Liver (tissue), 9 donors: ENCODE measurements around the gene DIAPH3. TPM values are rescaled to one million over a fixed set of nuclear protein-coding genes. Genes with fewer than 3 reads are reported as not detected.

Source experiments
- DNase-seq: peaks from one replicate; pipeline ENCODE4 v3.0.0-alpha.2; 2017; ENCODE audit warnings: low spot score
- H3K27ac ChIP-seq, 2 donors: one replicate each; pipeline ENCODE4 v1.7.0; 2013; ENCODE audit warnings: inconsistent platforms in 2 of 2, low read length in 2 of 2, control low read depth in 1 of 2, low read depth in 1 of 2, mild to moderate bottlenecking in 1 of 2
- H3K27me3 ChIP-seq, 4 donors: one replicate each; pipeline versions ENCODE4 v1.6.1 to v1.7.0; 2013; ENCODE audit warnings: low read length in 3 of 4, inconsistent platforms in 1 of 4, mild to moderate bottlenecking in 1 of 4, moderate library complexity in 1 of 4; ENCODE audit not compliant: control insufficient read depth in 4 of 4, insufficient read depth in 4 of 4
- H3K36me3 ChIP-seq, 4 donors: one replicate each; pipeline versions ENCODE4 v1.6.1 to v1.7.0; 2013; ENCODE audit warnings: low read length in 3 of 4, mild to moderate bottlenecking in 3 of 4, low read depth in 1 of 4, moderate library complexity in 1 of 4; ENCODE audit not compliant: control insufficient read depth in 4 of 4, insufficient read depth in 3 of 4
- H3K4me1 ChIP-seq, 4 donors: one replicate each; pipeline versions ENCODE4 v1.6.1 to v1.7.0; 2013; ENCODE audit warnings: low read length in 3 of 4, mild to moderate bottlenecking in 3 of 4, moderate library complexity in 1 of 4; ENCODE audit not compliant: control insufficient read depth in 4 of 4, insufficient read depth in 4 of 4
- H3K4me3 ChIP-seq, 3 donors: one replicate each; pipeline versions ENCODE4 v1.6.1 to v1.7.0; 2013; ENCODE audit warnings: low read length in 3 of 3, control low read depth in 1 of 3, low read depth in 1 of 3, mild to moderate bottlenecking in 1 of 3
- H3K9ac ChIP-seq, 2 donors: one replicate each; pipeline ENCODE4 v1.7.0; 2013; ENCODE audit warnings: low read length in 2 of 2, mild to moderate bottlenecking in 2 of 2, moderate library complexity in 2 of 2, control low read depth in 1 of 2, low read depth in 1 of 2
- H3K9me3 ChIP-seq, 4 donors: one replicate each; pipeline versions ENCODE4 v1.6.1 to v1.7.0; 2013; ENCODE audit warnings: low read length in 3 of 4; ENCODE audit not compliant: control insufficient read depth in 4 of 4
- FOXA2 ChIP-seq: IDR thresholded peaks from 2 replicates; pipeline ENCODE4 v1.6.1; 2016; ENCODE audit warnings: antibody characterized with exemption
- GABPA ChIP-seq, 2 donors: IDR thresholded peaks in 1 of 2; conservative IDR thresholded peaks in 1 of 2; 2 replicates each; pipeline ENCODE4 v1.6.1; 2016; ENCODE audit warnings: antibody characterized with exemption in 2 of 2, mild to moderate bottlenecking in 1 of 2, moderate library complexity in 1 of 2
- HNF4G ChIP-seq: IDR thresholded peaks from 2 replicates; pipeline ENCODE4 v1.6.1; 2016; ENCODE audit warnings: antibody characterized with exemption
- MAX ChIP-seq: IDR thresholded peaks from 2 replicates; pipeline ENCODE4 v1.6.1; 2016; ENCODE audit warnings: antibody characterized with exemption
- NR2F2 ChIP-seq: IDR thresholded peaks from 2 replicates; pipeline ENCODE4 v1.6.1; 2016; ENCODE audit warnings: antibody characterized with exemption
- RAD21 ChIP-seq, 2 donors: IDR thresholded peaks; 2 replicates each; pipeline ENCODE4 v1.6.1; 2016; ENCODE audit warnings: antibody characterized with exemption in 2 of 2, mild to moderate bottlenecking in 2 of 2
- REST ChIP-seq: IDR thresholded peaks from 2 replicates; pipeline ENCODE4 v1.6.1; 2016; ENCODE audit warnings: antibody characterized with exemption, mild to moderate bottlenecking
- RXRA ChIP-seq, 2 donors: IDR thresholded peaks; 2 replicates each; pipeline ENCODE4 v1.6.1; 2017 to 2018; ENCODE audit warnings: antibody characterized with exemption in 2 of 2, mild to moderate bottlenecking in 1 of 2
- SP1 ChIP-seq: IDR thresholded peaks from 2 replicates; pipeline ENCODE4 v1.6.1; 2018; ENCODE audit warnings: antibody characterized with exemption, mild to moderate bottlenecking
- TAF1 ChIP-seq: conservative IDR thresholded peaks from 2 replicates; pipeline ENCODE4 v1.6.1; 2016; ENCODE audit warnings: antibody characterized with exemption, mild to moderate bottlenecking
- YY1 ChIP-seq: IDR thresholded peaks from 2 replicates; pipeline ENCODE4 v1.6.1; 2016; ENCODE audit warnings: antibody characterized with exemption, mild to moderate bottlenecking
- WGBS: extraction: QIAGEN DNeasy Blood & Tissue Kit; methylation state at CpG from one replicate; pipeline ENCODE4 v1.1.7; 2013; 5-methylcytosine and 5-hydroxymethylcytosine counted together
- polyA plus RNA-seq, 2 donors: library from polyadenylated mRNA; stranded (reverse) in 1 of 2; unstranded in 1 of 2; fragments of 200-250 nt in 1 of 2; fragments of >200 nt in 1 of 2; fragmentation: Nextera tagmentation in 1 of 2; extraction: Ambion mirVana in 1 of 2; gene quantifications; one replicate each; pipeline versions ENCODE4 v1.2.1 to v1.2.3, GENCODE V29; 2013 to 2015
- total RNA-seq, 2 donors: library from RNA; depleted of rRNA; stranded (reverse); fragments of >200 nt; gene quantifications; one replicate each; pipeline ENCODE4 v1.2.3, GENCODE V29; 2014
- TF ChIP-seq, protein P1 (sequence below): IDR thresholded peaks from 2 replicates; pipeline ENCODE4 v1.6.1; 2016; ENCODE audit warnings: antibody characterized with exemption
- TF ChIP-seq, protein P2 (sequence below): fragments of 150-350 bp; IDR thresholded peaks from 2 replicates; pipeline ENCODE4 v1.5.1; 2017; ENCODE audit warnings: improper control_type of control experiment, low read depth, low read length; ENCODE audit not compliant: missing input control
- donor health status: healthy.
- donor health status: healthy.
- donor health status: healthy.
- donor health status: healthy.
- donor health status: healthy.

Gene DIAPH3
- total and polyA plus RNA-seq, 4 donors: 0.08 to 11.1 (median 0.27) TPM

- TF ChIP-seq GABPA (IDR thresholded peaks at IDR 0.05 in 1 of 2, conservative IDR thresholded peaks at IDR 0.05 in 1 of 2) (no peak), HNF4G (no peak)
Observed at GRCh38 chr13:59837101-59837500, 326.6 kb downstream of the DIAPH3 start (continued).

- H3K4me1 ChIP-seq: no peaks in the 10 kb centered on the region
- WGBS: 82% methylated on average over 2 of the region's 2 CpGs
- no peaks in the 10 kb centered on the region for H3K9me3 ChIP-seq
- TF ChIP-seq SP1: no peak
- H3K27me3 ChIP-seq: no peaks in the 10 kb centered on the region
- DNase-seq: no peak
- H3K27ac ChIP-seq: no peak overlapping the region
- no peaks in the 10 kb centered on the region for H3K36me3 ChIP-seq
- no peak overlapping the region for H3K9ac ChIP-seq
- no peak overlapping the region for H3K4me3 ChIP-seq
Observed at GRCh38 chr13:59835569-59835968, 328.2 kb downstream of the DIAPH3 start.

GRCh38 chr13:59834801-59835200, 328.9 kb downstream of the DIAPH3 start:
- H3K36me3 ChIP-seq: no peaks in the 10 kb centered on the region
- no peaks in the 10 kb centered on the region for H3K9me3 ChIP-seq
- H3K4me1 ChIP-seq: no peaks in the 10 kb centered on the region
- no peak overlapping the region for H3K4me3 ChIP-seq
- no peak for DNase-seq
- no peak overlapping the region for H3K27ac ChIP-seq
- TF ChIP-seq FOXA2 (no peak), SP1 (no peak), GABPA (IDR thresholded peaks at IDR 0.05 in 1 of 2, conservative IDR thresholded peaks at IDR 0.05 in 1 of 2) (no peak), RXRA (IDR thresholded peaks at IDR 0.05) (no peak), REST (no peak), NR2F2 (no peak), YY1 (no peak), MAX (no peak), TAF1 (no peak), RAD21 (IDR thresholded peaks at IDR 0.05) (no peak)
- TF ChIP-seq, protein P1, sequence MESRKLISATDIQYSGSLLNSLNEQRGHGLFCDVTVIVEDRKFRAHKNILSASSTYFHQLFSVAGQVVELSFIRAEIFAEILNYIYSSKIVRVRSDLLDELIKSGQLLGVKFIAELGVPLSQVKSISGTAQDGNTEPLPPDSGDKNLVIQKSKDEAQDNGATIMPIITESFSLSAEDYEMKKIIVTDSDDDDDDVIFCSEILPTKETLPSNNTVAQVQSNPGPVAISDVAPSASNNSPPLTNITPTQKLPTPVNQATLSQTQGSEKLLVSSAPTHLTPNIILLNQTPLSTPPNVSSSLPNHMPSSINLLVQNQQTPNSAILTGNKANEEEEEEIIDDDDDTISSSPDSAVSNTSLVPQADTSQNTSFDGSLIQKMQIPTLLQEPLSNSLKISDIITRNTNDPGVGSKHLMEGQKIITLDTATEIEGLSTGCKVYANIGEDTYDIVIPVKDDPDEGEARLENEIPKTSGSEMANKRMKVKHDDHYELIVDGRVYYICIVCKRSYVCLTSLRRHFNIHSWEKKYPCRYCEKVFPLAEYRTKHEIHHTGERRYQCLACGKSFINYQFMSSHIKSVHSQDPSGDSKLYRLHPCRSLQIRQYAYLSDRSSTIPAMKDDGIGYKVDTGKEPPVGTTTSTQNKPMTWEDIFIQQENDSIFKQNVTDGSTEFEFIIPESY: no peak
- TF ChIP-seq, protein P2, sequence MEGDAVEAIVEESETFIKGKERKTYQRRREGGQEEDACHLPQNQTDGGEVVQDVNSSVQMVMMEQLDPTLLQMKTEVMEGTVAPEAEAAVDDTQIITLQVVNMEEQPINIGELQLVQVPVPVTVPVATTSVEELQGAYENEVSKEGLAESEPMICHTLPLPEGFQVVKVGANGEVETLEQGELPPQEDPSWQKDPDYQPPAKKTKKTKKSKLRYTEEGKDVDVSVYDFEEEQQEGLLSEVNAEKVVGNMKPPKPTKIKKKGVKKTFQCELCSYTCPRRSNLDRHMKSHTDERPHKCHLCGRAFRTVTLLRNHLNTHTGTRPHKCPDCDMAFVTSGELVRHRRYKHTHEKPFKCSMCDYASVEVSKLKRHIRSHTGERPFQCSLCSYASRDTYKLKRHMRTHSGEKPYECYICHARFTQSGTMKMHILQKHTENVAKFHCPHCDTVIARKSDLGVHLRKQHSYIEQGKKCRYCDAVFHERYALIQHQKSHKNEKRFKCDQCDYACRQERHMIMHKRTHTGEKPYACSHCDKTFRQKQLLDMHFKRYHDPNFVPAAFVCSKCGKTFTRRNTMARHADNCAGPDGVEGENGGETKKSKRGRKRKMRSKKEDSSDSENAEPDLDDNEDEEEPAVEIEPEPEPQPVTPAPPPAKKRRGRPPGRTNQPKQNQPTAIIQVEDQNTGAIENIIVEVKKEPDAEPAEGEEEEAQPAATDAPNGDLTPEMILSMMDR: no peak
- H3K9ac ChIP-seq: no peak overlapping the region
- no peaks in the 10 kb centered on the region for H3K27me3 ChIP-seq
